ENCODE results near the gene DDX41.

The DDX41 gene

DNA sequence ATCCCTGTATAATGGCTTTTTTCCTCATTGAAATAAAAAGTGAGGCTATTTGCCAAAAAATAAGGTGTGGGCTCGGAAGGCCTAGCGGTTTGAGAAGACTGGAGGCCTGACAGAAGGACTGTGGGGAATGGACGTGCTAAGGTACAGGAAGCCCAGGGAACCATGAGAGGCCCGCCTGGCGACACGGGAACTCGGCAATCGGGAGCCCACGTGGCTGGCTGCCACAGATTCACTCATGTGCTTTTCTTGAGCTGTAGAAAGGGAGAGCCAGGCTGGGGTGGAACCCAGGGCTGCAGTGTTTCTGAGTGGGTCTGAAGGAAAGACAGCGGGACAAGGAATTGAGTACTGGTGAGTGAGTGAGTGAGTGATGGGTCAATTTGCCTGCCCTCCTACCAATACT is 11.9 kb upstream of the DDX41 start:
- Histone ChIP-seq H3K79me2 (ENCODE audit: insufficient read depth, low read length) (no peaks in the 10 kb centered on the region), H3K4me3 (ENCODE audit: low read depth in 1 of 2, low read length in 2 of 2) (no peak overlapping the region), H3K9me3 (ENCODE audit: insufficient read depth, low read length, severe bottlenecking) (no peaks in the 10 kb centered on the region), H2AFZ (ENCODE audit: low read depth, low read length) (no peak overlapping the region), H4K20me1 (ENCODE audit: insufficient read depth, low read length) (peaks cover 36% of the 10 kb centered on the region), H3K36me3 (ENCODE audit: insufficient read depth, low read length) (peaks cover 92% of the 10 kb centered on the region), H3K9ac (ENCODE audit: low read depth, low read length) (no peak overlapping the region), H3K27ac (ENCODE audit: low read length) (no peak overlapping the region), H3K4me1 (ENCODE audit: insufficient read depth, low read length) (no peaks in the 10 kb centered on the region), H3K27me3 (ENCODE audit: insufficient read depth, low read length, poor library complexity) (no peaks in the 10 kb centered on the region), H3K4me2 (ENCODE audit: insufficient read depth, low read length) (no peak overlapping the region)
- TF ChIP-seq EZH2 (IDR thresholded peaks at IDR 0.05; ENCODE audit: borderline replicate concordance, low read depth, low read length, severe bottlenecking): no peak
- TF ChIP-seq, protein P1, sequence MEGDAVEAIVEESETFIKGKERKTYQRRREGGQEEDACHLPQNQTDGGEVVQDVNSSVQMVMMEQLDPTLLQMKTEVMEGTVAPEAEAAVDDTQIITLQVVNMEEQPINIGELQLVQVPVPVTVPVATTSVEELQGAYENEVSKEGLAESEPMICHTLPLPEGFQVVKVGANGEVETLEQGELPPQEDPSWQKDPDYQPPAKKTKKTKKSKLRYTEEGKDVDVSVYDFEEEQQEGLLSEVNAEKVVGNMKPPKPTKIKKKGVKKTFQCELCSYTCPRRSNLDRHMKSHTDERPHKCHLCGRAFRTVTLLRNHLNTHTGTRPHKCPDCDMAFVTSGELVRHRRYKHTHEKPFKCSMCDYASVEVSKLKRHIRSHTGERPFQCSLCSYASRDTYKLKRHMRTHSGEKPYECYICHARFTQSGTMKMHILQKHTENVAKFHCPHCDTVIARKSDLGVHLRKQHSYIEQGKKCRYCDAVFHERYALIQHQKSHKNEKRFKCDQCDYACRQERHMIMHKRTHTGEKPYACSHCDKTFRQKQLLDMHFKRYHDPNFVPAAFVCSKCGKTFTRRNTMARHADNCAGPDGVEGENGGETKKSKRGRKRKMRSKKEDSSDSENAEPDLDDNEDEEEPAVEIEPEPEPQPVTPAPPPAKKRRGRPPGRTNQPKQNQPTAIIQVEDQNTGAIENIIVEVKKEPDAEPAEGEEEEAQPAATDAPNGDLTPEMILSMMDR (IDR thresholded peaks at IDR 0.05; ENCODE audit: borderline replicate concordance, extremely low read depth, low read length, poor library complexity, severe bottlenecking): no peak
- no peak for DNase-seq
- no peak for ATAC-seq (ENCODE audit: insufficient read depth, low read depth)

DNA sequence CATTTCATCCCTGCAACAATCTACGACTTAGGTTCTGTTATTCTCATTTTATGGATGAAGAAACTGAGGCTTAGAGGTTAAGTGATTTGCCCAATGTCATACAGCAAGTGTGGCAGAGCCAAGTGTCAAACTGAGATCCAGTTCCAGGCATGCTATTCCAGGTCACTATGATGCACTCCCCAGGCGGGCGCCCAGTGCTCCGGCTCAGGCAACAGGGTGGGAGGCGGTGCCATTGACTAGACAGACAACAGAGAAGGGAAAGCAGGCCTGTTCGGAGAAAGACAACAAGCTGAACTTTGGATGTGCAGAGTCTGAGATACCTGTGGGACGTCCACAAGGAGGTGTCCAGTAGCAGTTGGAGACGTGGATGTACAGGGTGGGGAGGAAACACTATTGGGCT is 10.8 kb upstream of the DDX41 start:
- Histone ChIP-seq H3K9me3 (ENCODE audit: insufficient read depth, low read length, severe bottlenecking) (no peaks in the 10 kb centered on the region), H3K27me3 (ENCODE audit: insufficient read depth, low read length, poor library complexity) (no peaks in the 10 kb centered on the region), H3K9ac (ENCODE audit: low read depth, low read length) (no peak overlapping the region), H3K27ac (ENCODE audit: low read length) (no peak overlapping the region), H3K4me2 (ENCODE audit: insufficient read depth, low read length) (no peak overlapping the region), H3K36me3 (ENCODE audit: insufficient read depth, low read length) (peaks cover 88% of the 10 kb centered on the region), H3K4me1 (ENCODE audit: insufficient read depth, low read length) (no peaks in the 10 kb centered on the region), H3K4me3 (ENCODE audit: low read depth in 1 of 2, low read length in 2 of 2) (no peak overlapping the region), H3K79me2 (ENCODE audit: insufficient read depth, low read length) (no peaks in the 10 kb centered on the region), H4K20me1 (ENCODE audit: insufficient read depth, low read length) (peaks cover 33% of the 10 kb centered on the region), H2AFZ (ENCODE audit: low read depth, low read length) (no peak overlapping the region)
- TF ChIP-seq, protein P1 (IDR thresholded peaks at IDR 0.05; ENCODE audit: borderline replicate concordance, extremely low read depth, low read length, poor library complexity, severe bottlenecking): no peak
- TF ChIP-seq EZH2 (IDR thresholded peaks at IDR 0.05; ENCODE audit: borderline replicate concordance, low read depth, low read length, severe bottlenecking): no peak
- ATAC-seq (ENCODE audit: insufficient read depth, low read depth): no peak
- DNase-seq: no peak

DNA sequence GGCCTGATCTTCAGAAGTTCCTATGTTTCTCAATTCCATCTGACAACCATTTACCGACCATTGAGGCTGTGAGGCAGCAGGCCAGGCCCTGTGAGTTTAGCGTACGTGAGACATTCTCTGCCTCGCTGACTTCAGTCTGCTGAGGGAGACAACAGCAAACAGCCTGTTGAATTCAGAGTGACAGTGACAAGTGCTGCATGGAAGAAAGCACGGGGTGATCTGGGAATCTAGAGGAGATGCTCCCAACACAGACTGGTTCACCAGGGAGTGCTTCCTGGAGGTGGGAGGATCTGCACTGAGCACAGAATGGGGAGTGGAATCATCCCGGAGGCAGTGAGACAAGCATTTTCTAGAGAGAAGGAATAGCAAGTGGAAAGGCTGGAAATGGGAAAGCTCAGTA is 10.0 kb upstream of the DDX41 start:
- peaks cover 85% of the 10 kb centered on the region for H3K36me3 ChIP-seq (ENCODE audit: insufficient read depth, low read length)
- no peak overlapping the region for H3K4me3 ChIP-seq (ENCODE audit: low read depth in 1 of 2, low read length in 2 of 2)
- no peaks in the 10 kb centered on the region for H3K4me1 ChIP-seq (ENCODE audit: insufficient read depth, low read length)
- no peak overlapping the region for H3K4me2 ChIP-seq (ENCODE audit: insufficient read depth, low read length)
- no peak overlapping the region for H2AFZ ChIP-seq (ENCODE audit: low read depth, low read length)
- no peaks in the 10 kb centered on the region for H3K27me3 ChIP-seq (ENCODE audit: insufficient read depth, low read length, poor library complexity)
- ATAC-seq (ENCODE audit: insufficient read depth, low read depth) (no peak), DNase-seq (no peak)
- no peaks in the 10 kb centered on the region for H3K79me2 ChIP-seq (ENCODE audit: insufficient read depth, low read length)
- peaks cover 27% of the 10 kb centered on the region for H4K20me1 ChIP-seq (ENCODE audit: insufficient read depth, low read length)
- H3K9me3 ChIP-seq (ENCODE audit: insufficient read depth, low read length, severe bottlenecking): no peaks in the 10 kb centered on the region
- H3K9ac ChIP-seq (ENCODE audit: low read depth, low read length): no peak overlapping the region
- TF ChIP-seq, protein P1 (IDR thresholded peaks at IDR 0.05; ENCODE audit: borderline replicate concordance, extremely low read depth, low read length, poor library complexity, severe bottlenecking): no peak
- TF ChIP-seq EZH2 (IDR thresholded peaks at IDR 0.05; ENCODE audit: borderline replicate concordance, low read depth, low read length, severe bottlenecking): no peak
- H3K27ac ChIP-seq (ENCODE audit: low read length): no peak overlapping the region

DNA sequence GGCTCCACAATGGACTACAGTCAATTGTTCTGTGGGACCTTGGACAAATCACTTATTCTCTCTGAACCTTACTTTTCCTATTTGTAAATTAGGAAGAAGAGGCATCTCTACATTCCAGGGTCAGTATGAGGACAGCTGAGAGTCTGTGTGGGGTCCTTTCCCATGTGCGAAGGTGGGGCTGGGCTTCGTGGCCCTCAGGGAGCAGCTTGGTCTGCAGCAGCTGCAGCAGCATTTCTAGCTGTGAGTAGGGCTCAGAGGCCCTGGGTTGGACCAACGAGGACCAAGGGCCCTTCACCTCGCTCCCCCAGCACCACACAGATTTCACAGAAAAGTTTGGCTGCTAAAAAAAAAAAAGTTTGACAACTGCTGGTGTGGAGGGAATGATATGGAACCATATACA is 9.4 kb upstream of the DDX41 start:
- TF ChIP-seq, protein P1 (IDR thresholded peaks at IDR 0.05; ENCODE audit: borderline replicate concordance, extremely low read depth, low read length, poor library complexity, severe bottlenecking): no peak
- TF ChIP-seq EZH2 (IDR thresholded peaks at IDR 0.05; ENCODE audit: borderline replicate concordance, low read depth, low read length, severe bottlenecking): no peak
- DNase-seq: no peak
- Histone ChIP-seq H3K4me1 (ENCODE audit: insufficient read depth, low read length) (no peaks in the 10 kb centered on the region), H3K27ac (ENCODE audit: low read length) (no peak overlapping the region), H3K4me2 (ENCODE audit: insufficient read depth, low read length) (no peak overlapping the region), H3K4me3 (ENCODE audit: low read depth in 1 of 2, low read length in 2 of 2) (no peak overlapping the region), H2AFZ (ENCODE audit: low read depth, low read length) (no peak overlapping the region), H3K36me3 (ENCODE audit: insufficient read depth, low read length) (peaks cover 87% of the 10 kb centered on the region), H3K79me2 (ENCODE audit: insufficient read depth, low read length) (no peaks in the 10 kb centered on the region), H3K9ac (ENCODE audit: low read depth, low read length) (no peak overlapping the region), H3K27me3 (ENCODE audit: insufficient read depth, low read length, poor library complexity) (no peaks in the 10 kb centered on the region), H3K9me3 (ENCODE audit: insufficient read depth, low read length, severe bottlenecking) (no peaks in the 10 kb centered on the region), H4K20me1 (ENCODE audit: insufficient read depth, low read length) (peaks cover 27% of the 10 kb centered on the region)
- ATAC-seq (ENCODE audit: insufficient read depth, low read depth): no peak

All from DND-41 (cell line).